GM18517 (cell line): ENCODE measurements around the gene ZNF831.

Experiments
- ATAC-seq: cut with Tn5 transposase; IDR thresholded peaks from one replicate; pipeline ENCODE4 v1.9.1; 2021; ENCODE audit warnings: mild to moderate bottlenecking, moderate library complexity; ENCODE audit not compliant: unreplicated experiment

ZNF831 gene

DNA sequence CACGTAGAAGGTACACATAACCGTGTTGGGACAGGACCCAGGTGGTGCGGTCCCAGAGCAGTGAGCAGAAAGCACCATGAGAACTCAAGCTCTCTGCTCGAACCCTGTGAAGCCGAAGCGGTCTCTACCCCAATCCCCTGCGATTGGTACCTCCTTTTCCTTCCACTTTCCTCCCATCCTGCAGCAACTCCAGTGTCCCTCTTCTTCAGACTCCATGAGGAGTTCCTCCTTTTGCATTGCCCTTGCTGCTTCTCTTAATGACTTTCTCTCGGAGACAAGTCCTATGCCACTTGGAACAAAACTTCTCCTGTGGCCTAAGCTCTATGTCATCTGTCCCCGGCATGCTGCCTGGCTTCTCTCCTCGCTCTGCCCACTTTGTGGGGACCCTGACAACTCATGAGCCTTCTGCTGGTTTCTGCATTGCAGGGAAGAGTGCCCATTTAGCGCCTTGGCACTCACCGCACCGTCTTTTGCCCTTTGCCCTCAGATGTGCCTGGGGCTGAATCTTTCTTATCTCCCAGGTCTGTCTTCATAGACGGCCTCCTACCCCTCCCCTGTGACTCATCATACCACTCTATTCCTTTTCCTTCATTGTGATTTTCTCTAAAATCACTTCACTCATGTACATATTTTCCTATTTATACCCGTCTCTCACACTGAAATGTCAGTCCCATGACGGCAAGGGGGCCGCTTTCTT, 9.2 kb upstream of the ZNF831 start:
- ATAC-seq = no peak

DNA sequence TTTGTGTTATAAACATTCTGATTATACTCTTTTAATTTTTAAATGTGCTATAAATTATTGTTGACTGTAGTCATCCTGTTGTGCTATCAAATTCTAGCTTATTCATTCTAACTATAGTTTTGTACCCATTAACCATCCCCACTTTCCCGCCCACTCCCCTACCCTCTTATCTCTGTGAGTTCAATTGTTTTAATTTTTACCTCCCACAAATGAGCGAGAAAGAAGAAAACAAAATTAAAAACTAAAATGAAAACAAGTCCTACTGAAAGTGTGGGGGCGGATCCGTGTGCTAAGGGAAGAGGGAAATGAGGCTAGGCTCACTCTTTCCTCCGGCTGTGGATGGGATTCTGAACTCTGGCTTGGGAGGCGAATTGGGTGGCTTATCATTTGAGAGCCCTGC, 6.6 kb upstream of the ZNF831 start:
- no peak for ATAC-seq

DNA sequence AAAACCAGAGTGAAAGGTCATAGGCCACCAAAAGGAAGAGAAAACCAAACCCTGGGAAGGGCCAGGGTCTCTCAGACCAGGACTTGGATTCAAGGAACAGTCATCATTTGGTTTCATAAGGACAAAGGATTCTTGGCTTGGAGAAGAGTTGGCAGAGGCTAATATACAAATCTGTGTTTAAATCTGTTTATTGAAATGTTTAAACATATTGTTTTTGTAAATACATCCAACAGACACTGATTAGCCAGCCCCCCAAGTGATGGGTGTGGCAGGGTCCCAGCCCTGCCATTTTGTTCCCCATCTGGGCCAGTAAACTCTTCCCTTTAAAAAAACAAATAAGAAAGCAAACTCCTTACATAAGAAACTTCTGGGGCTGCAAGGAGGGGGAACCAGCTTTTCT, 6.1 kb upstream of the ZNF831 start:
- ATAC-seq = no peak

DNA sequence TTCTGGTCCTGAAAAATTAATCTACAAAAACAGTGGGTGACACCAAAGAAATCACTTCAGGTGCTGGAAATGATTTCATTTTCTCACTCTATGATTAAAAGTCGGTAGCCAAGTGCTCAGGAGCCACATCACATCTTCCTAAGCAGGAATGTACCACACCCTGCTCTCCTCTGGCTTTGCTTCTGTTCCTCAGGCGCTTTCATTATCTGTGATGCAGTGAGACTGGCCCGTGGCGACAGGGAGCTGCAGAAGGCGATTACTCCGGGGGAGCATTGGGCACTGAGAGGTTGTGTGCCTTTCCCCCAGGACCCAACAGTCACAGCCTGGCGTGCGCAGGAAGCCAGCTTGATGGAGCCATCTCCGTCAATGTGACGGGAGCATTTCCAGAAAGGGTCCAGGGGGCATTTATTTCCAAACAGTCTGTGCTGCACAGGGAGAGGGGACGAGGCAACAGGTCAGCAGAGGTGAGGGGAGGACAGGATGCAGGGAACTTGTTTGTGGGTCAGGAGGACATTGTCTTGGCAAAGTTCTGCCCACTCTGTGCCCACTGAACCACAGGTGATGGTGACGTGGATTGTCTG, 5.6 kb upstream of the ZNF831 start:
- no peak for ATAC-seq

DNA sequence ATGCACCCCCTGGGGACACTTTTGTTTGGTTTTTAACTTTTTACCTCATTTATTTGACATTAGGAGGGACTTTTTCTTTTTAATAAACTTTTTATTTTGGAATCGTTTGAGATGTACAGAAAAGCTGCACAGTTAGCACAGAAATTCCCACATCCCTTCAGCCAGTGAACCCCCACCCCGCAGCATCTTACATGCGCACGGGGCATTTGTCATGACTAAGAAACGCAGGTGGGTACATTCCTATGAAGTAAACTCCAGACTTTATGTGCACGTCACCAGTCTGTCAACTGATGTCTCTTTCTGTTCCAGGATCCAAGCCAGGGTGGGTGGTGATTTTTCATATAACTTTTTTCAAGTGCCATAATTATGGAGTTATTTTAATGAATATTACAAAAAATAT, 4.9 kb upstream of the ZNF831 start:
- no peak for ATAC-seq

DNA sequence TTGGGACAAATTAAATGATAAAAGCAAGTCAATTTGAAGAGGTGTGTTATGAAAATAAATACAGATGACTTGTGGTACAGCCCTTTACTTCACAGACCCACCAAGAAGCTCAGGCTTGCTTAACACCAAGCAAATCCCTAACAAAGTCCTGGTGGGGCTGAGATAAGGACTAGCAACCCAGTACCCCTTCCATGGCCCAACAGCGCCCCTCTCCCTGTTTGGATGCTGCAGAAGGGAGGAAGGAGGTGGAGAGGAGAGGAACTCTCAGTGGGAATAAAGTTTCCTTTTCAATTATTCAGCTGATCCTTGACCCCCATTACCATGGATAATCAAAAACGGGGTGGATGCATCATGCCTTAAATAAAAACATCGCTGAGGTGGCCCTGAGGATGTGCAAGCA, 4.5 kb upstream of the ZNF831 start:
- ATAC-seq = no peak

DNA sequence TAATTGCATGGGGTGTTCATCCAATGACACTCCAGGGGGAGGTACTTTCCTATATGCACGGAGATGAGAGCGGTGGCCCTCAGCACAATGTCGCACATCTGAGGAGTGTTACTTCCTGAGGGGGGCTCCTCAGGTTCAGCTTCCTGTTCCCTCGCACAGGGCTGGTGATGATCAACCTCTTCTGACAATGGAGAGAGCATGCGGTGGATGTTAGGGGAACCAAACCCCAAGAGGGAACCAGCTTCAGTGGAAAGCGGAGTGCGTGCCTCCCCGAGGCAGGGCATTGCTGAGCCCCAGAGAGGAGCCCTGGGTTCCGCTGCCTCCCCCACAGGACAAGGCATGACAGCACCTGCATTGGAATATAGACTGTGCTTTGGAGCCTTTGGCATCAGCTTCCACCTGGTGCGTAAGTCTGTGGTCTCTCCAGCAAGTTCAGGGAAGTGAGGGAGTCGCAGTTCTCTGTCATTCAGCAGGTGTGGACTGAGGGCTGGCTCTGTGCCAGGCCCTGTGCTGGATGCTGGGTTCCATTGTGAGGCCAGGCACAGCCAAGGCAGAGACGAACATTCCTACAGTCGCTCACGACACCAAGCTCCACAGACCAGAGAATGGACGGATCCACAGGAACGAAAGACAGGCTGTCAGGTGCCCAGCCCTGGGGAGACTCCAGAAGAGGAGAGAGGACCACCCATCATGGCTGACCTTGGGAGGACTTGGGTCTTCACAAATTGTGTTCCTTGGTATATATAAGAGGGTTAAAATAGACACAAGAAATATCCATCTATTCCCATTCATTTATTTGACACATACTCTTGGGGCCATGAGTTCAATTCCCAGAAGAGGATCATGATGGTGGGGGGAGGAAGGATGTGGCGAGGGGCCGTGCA, 3.9 kb upstream of the ZNF831 start:
- no peak for ATAC-seq

DNA sequence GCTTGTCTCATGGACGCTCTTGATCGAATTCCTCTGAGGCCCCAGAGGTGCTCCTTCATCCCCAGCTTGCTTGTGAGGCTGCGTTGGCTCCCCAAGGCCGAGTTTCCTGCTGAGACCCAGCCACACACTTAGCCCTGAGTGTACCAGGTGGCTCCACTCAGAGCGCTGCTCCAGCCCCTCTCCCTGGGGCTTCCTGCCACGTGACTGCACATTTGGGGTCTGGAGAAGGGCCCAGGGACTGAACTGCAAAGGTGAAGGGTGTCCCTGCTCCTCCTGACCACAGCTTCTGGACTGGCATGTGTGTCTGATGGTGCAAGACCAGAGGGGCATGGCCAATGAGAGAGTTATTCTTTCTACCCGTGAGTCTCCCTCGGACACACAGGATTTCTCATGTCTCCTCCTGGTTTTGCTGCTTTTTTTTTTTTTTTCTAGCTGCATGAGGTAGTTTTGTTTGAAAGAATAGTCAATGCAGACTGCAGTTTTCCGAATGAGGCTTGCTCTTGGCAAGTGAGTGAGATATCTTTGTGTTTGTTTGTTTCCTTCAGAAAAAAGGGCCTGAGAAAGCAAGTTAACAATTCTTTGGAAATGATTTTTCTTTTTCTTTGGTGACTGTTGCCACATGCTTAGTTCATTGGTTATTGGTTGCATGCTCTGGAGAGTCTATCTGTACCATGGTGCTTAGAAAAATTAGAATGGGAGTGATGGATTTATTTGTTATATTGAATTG, 3.1 kb upstream of the ZNF831 start:
- no peak for ATAC-seq

DNA sequence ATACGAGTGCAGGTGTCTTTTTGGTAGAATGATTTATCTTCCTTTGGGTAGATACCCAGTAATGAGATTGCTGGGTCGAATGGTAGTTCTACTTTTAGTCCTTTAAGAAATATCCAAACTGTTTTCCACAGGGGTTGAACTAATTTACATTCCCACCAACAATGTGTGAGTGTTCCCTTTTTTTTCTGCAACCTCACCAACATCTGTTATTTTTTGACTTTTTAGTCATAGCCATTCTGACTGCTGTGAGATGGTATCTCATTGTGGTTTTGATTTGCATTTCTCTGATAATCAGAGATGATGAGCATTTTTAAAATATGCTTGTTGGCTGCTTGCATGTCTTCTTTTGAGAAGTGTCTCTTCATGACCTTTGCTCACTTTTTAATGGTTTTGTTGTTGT, 1.9 kb upstream of the ZNF831 start:
- ATAC-seq = no peak

DNA sequence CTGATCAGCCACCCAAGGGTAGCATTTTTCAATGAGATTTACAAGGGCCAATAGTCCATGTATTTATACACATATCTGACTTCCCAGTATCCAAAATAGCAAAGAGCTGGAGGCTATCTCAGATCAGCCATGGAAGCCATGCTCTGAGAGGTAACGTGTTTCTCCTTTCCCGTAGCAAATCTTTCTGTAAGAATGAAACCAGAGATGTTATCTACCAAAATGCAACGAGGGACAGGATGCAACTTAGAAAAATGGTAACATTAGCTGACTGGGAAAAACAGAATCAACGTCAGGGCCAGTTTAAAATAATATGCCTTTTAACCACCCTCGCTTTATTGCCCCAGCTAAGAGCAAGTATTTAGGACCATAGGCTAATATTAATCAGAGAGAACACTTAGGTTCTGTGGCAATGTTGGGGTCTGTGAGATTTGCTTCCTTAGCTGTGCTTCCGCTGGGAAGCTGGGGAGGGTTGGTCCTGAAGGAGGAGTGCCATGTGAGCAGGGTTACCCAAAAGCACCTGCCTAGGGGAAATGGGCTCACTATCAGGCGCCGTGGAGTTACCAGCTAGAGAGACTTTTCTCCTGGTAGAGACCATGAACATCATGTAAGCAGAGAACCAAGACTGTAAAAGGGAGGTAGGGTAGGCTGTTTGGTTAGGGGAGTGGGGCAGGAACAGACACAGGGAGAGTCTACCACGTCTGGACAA, 1.2 kb downstream of the ZNF831 start:
- no peak for ATAC-seq

DNA sequence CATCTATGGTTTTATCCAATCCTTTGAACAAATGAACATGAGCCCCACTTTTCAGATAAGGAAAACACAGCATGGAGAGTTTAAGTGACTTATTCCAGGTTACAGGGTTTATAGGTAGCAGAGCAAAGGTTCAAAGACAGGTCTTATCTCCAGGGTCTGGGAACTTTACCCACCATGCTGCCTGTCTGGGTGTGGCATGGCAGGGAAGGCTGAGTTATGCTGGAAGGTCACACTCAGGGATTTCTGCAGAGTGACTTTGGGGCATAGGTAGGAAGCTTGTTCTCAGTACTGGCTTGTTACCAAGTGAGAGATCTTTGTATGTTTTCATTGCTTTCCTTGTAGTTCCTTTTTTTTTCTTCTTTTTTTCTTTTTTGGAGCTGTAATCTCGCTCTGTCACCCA, 1.8 kb downstream of the ZNF831 start:
- ATAC-seq = no peak

DNA sequence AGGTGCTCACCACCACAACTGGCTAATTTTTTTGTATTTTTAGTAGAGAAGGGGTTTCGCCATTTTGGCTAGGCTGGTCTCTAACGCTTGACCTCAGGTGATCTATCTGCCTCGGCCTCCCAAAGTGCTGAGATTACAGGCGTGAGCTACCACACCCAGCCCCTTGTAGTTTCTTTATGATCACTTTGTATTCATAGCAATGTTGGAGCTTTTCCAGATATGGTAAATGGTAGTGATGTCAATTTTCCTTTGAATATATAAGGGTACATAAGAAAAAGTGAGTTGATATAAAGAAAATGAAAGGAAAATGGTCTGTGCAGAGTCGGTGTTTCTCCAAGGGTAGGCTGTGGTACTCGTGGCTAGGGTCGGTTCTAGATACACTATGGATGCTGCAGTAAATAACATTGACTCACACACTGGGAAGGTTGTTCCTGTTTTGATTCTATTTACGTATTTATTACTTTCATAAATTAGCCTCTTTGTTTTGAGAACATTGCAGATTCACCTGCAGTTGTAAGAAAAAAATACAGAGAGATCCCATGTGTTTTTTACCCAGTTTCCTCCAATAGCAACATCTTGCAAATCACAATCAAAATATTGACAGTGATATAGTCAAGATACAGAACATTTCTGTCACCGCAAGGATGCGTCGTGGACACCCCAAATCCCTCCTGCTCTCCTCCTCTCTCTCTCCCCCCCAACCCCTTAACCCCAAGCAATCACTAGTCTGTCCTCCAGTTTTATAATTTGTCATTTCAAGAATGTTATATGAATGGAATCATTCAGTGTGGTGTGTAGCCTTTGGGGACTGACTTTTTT, 2.5 kb downstream of the ZNF831 start:
- ATAC-seq = no peak

DNA sequence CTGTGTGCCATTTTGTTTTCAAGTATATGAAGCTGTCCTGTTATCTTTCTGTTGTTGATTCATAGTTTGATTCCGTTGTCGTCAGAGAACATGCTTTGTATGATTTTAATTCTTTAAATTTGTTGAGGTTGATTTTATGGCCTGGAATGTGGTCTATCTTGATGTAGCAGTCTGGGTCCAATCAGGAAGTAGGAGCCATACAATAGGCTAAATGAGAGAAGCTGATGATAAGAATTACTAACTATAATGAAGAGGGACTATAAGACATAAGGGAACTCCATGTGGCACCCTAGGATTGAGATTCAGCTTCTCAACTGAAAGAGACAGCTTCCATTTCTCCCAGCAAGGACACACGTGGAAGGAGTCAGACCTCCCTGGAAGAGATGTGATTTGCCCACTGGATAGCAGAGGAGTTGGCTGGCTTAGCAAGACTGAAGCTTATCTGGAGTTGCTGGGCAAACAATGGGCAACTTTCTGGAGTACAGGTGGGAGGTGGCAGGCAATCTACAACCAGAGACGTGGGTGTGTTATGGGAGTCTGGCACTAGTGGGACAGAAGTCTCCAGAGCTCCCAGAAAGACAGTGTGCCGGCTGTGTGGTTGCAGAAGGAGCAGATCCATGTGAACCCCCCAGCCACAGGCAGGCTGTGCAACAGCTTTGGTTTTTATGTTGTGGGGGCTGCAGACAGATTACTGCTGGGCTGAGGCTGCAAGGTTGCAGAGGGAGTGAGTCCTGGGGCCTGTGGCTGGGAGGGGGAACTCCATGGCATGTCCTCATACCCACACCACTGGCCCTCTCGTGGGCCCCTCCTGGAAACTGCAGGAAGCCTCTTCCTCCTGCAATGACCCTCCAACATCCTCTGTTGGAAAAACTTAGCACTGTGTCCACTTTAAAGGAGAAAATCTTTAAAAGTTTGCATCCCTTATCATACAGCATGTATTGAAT, 7.1 kb downstream of the ZNF831 start:
- no peak for ATAC-seq

DNA sequence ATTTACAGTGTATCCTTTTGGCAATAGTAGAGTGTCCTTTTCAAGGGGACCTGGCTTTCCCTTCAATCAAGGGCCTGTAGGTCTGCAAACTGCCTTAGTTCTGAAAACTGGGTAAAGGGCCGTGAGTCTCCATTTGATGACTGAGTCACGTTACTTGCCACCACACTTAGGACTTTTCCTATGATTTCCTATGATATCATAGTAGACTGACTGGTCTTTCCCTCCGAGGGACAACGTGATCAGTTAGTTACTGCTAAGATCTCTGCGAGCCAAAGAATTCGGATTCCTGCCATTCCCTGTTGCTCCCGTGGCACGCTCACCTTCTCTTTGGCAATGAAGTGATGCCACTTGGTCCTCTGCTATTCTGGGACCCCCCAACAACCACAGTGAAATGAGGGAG, 8.4 kb downstream of the ZNF831 start:
- ATAC-seq = no peak

DNA sequence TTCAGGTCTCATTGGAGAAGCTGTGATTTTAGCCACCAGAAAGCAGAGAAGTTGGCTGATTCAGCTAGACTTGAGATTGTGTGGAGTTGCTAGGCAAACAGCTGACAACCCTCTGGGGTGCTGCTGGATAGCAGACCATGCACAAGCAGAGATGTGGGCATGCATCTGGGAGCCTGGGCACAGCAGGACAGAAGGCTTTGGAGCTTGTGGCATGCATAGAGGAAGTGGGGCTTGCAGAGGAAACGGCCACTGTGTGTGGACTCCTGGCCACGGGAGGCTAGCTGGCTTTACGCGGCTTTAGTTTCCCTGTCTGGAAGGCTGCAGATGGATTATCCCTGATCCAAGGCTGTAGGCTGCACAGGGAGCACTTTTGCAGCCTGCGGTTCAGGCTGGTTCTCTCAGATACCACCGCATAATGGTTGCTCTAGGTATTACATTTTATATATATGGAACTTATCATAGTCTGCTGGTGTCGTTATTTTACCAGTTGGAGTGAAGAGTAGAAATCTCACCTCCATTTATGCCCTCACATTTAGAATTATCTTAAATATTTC, 10.4 kb downstream of the ZNF831 start:
- no peak for ATAC-seq

DNA sequence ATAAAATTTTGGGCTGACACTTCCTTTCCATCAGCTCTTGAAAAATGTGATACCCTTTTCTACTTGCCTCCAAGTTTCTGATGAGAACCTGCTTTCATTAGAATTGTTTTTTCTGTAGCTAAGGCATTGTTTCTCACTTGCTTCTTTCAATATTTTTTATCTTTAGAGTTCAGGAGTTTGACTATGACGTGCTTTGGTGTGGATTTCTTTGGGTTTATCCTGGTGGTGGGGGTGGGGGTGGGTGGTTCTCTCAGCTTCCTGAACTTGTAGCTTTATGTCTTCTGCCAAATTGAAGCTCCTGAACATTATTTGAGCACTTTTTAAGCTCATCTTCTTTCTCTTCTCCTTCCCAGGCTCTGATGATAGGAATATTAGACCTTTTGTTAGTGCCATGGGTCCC, 11.4 kb downstream of the ZNF831 start:
- ATAC-seq = no peak

DNA sequence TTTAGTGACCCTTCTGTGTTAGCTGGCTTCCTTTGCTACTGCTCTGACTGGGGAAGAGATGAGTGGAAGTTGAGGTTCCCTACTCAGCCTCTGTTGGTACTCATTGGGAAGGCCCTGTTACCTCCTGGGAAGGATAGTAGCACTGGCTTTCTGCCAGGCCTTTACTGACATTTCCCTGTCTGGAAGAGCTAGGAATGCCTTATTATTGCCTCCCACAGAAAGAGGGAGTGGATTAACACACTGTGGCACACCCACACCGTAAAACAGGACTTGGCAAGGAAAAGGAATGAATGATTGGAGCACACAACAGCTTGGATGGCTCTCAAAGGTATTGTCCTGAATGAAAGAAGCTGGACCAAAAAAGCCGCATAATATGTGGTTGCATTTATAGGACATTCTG, 12.2 kb downstream of the ZNF831 start:
- ATAC-seq = no peak

DNA sequence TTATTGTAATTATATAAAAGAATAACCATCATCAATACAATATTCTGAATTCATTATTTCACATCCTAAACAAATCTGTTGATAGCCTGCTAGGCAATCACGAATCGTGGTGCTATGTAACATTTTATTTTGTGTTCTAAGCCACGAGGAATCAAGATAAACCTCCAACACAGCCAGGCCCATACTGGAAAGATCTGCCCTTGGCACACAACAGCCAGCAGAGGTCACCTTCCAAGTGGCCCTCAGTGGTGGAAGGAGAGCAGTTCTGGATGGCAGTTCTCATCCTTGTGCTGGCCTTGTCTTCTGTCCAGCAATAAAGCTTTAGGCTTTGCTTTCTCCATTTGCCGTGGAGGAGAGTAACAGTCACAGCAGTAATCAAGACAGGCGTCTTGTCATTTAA, 13.2 kb downstream of the ZNF831 start:
- ATAC-seq = no peak
